Thymus (tissue), 11 donors: ENCODE data around the gene RNPS1. TPM values are rescaled to one million over a fixed set of nuclear protein-coding genes. Genes with fewer than 3 reads are reported as not detected.

Experiments used
- DNase-seq, 9 donors: peaks; one replicate each; pipeline ENCODE4 v3.0.0-alpha.2; 2013; ENCODE audit warnings: low spot score in 9 of 9, low read depth in 6 of 9, missing footprints in 1 of 9
- H3K27ac ChIP-seq, 2 donors: one replicate each; pipeline ENCODE4 v1.5.1; 2013; ENCODE audit warnings: control low read depth in 1 of 2, low read depth in 1 of 2, low read length in 1 of 2, mild to moderate bottlenecking in 1 of 2, moderate library complexity in 1 of 2
- H3K27me3 ChIP-seq, 2 donors: one replicate each; pipeline ENCODE4 v1.5.1; 2013; ENCODE audit warnings: low read length in 1 of 2; ENCODE audit not compliant: control insufficient read depth in 2 of 2, insufficient read depth in 1 of 2
- H3K36me3 ChIP-seq, 2 donors: one replicate each; pipeline ENCODE4 v1.5.1; 2013; ENCODE audit warnings: low read length in 1 of 2, mild to moderate bottlenecking in 1 of 2, moderate library complexity in 1 of 2; ENCODE audit not compliant: control insufficient read depth in 2 of 2, insufficient read depth in 2 of 2
- H3K4me1 ChIP-seq, 2 donors: one replicate each; pipeline ENCODE4 v1.5.1; 2013; ENCODE audit warnings: low read length in 2 of 2; ENCODE audit not compliant: control insufficient read depth in 2 of 2, insufficient read depth in 2 of 2
- H3K4me3 ChIP-seq, 2 donors: one replicate each; pipeline ENCODE4 v1.5.1; 2013; ENCODE audit warnings: low read length in 2 of 2, control low read depth in 1 of 2, mild to moderate bottlenecking in 1 of 2
- H3K9me3 ChIP-seq, 2 donors: one replicate each; pipeline ENCODE4 v1.5.1; 2013; ENCODE audit warnings: low read length in 1 of 2, mild to moderate bottlenecking in 1 of 2; ENCODE audit not compliant: control insufficient read depth in 2 of 2, insufficient read depth in 1 of 2
- WGBS: extraction: QIAGEN DNeasy Blood & Tissue Kit; methylation state at CpG from one replicate; pipeline ENCODE4 v1.1.7; 2013; 5-methylcytosine and 5-hydroxymethylcytosine counted together
- polyA plus RNA-seq: library from polyadenylated mRNA; stranded (reverse); fragments of 200-250 nt; gene quantifications from one replicate; pipeline ENCODE4 v1.2.3, GENCODE V29; 2013
- total RNA-seq: library from RNA; stranded (reverse); fragments of 120-200 nt; gene quantifications from one replicate; pipeline ENCODE4 v1.2.4, GENCODE V29; 2013
- donor health status: healthy.

The RNPS1 gene
- total and polyA plus RNA-seq, 2 donors: 87.2 to 130 TPM

GRCh38 chr16:2234813-2235170 lies 33.1 kb downstream of the RNPS1 start:
- Histone ChIP-seq H3K9me3 (no peaks in the 10 kb centered on the region), H3K4me1 (peaks cover 0 to 4% of the 10 kb centered on the region in 2 donors), H3K27ac (no peak overlapping the region), H3K4me3 (no peak overlapping the region), H3K36me3 (peaks cover 59 to 65% of the 10 kb centered on the region in 2 donors), H3K27me3 (peaks cover 30 to 41% of the 10 kb centered on the region in 2 donors)
- no peak for DNase-seq
- 97% methylated on average over 18 of the region's 18 CpGs for WGBS

GRCh38 chr16:2233872-2234812 lies 33.8 kb downstream of the RNPS1 start:
- Histone ChIP-seq H3K36me3 (peaks cover 65 to 70% of the 10 kb centered on the region in 2 donors), H3K27ac (no peak overlapping the region), H3K9me3 (no peaks in the 10 kb centered on the region), H3K4me3 (no peak overlapping the region), H3K4me1 (peaks cover 0 to 4% of the 10 kb centered on the region in 2 donors), H3K27me3 (peaks cover 30 to 41% of the 10 kb centered on the region in 2 donors)
- WGBS: 97% methylated on average over 51 of the region's 51 CpGs
- no peak for DNase-seq

- H3K4me3 ChIP-seq: no peak overlapping the region
- H3K27me3 ChIP-seq: peaks cover 30 to 33% of the 10 kb centered on the region in 2 donors
- peaks cover 0 to under 1% of the 10 kb centered on the region in 2 donors for H3K9me3 ChIP-seq
- DNase-seq: no peak
- peaks cover 0 to 4% of the 10 kb centered on the region in 2 donors for H3K4me1 ChIP-seq
- 98% methylated on average over 28 of the region's 28 CpGs for WGBS
- H3K27ac ChIP-seq: no peak overlapping the region
- H3K36me3 ChIP-seq: peaks cover 71 to 79% of the 10 kb centered on the region in 2 donors
Observed at GRCh38 chr16:2233046-2233775, 34.7 kb downstream of the RNPS1 start.

GRCh38 chr16:2232094-2232990 lies 35.6 kb downstream of the RNPS1 start:
- no peak for DNase-seq
- 95% methylated on average over 41 of the region's 41 CpGs for WGBS
- no peak overlapping the region for H3K27ac ChIP-seq
- no peak overlapping the region for H3K4me3 ChIP-seq
- H3K9me3 ChIP-seq: peaks cover 0 to 4% of the 10 kb centered on the region in 2 donors
- peaks cover 0 to 4% of the 10 kb centered on the region in 2 donors for H3K4me1 ChIP-seq
- H3K36me3 ChIP-seq: peaks cover 76 to 84% of the 10 kb centered on the region in 2 donors
- H3K27me3 ChIP-seq: peaks cover 21 to 24% of the 10 kb centered on the region in 2 donors

- Histone ChIP-seq H3K4me1 (peaks cover 0 to 4% of the 10 kb centered on the region in 2 donors), H3K36me3 (peaks cover 76 to 84% of the 10 kb centered on the region in 2 donors), H3K27me3 (peaks cover 11 to 14% of the 10 kb centered on the region in 2 donors), H3K27ac (peak overlapping the region in 1 of 2 donors; percentile 17), H3K4me3 (no peak overlapping the region), H3K9me3 (peaks cover 0 to 4% of the 10 kb centered on the region in 2 donors)
- 96% methylated on average over 29 of the region's 29 CpGs for WGBS
- DNase-seq: no peak
Observed at GRCh38 chr16:2231016-2231931, 36.7 kb downstream of the RNPS1 start.

- H3K4me3 ChIP-seq: no peak overlapping the region
- H3K36me3 ChIP-seq: peaks cover 73 to 76% of the 10 kb centered on the region in 2 donors
- H3K9me3 ChIP-seq: peaks cover 0 to 4% of the 10 kb centered on the region in 2 donors
- DNase-seq: no peak
- H3K27ac ChIP-seq: no peak overlapping the region
- H3K4me1 ChIP-seq: peaks cover 0 to 4% of the 10 kb centered on the region in 2 donors
- 97% methylated on average over 13 of the region's 13 CpGs for WGBS
- peaks cover 2 to 5% of the 10 kb centered on the region in 2 donors for H3K27me3 ChIP-seq
Observed at GRCh38 chr16:2230376-2230775, 37.5 kb downstream of the RNPS1 start.

GRCh38 chr16:2229632-2230250 lies 38.2 kb downstream of the RNPS1 start:
- WGBS: 98% methylated on average over 23 of the region's 23 CpGs
- H3K4me1 ChIP-seq: peaks cover 0 to 4% of the 10 kb centered on the region in 2 donors
- H3K4me3 ChIP-seq: no peak overlapping the region
- H3K27ac ChIP-seq: no peak overlapping the region
- DNase-seq: no peak
- H3K9me3 ChIP-seq: peaks cover 0 to 4% of the 10 kb centered on the region in 2 donors
- H3K27me3 ChIP-seq: no peaks in the 10 kb centered on the region
- H3K36me3 ChIP-seq: peaks cover 67 to 70% of the 10 kb centered on the region in 2 donors
